Transverse colon (tissue), 4 donors: ENCODE results near the gene LPCAT4. TPM values are rescaled to one million over a fixed set of nuclear protein-coding genes. Genes with fewer than 3 reads are reported as not detected.

Experiments
- DNase-seq: peaks from one replicate; pipeline ENCODE4 v3.0.0-alpha.2; 2019
- H3K27ac ChIP-seq, 4 donors: fragments of 200-600 bp; sonication (generic); 2 replicates each; pipeline ENCODE4 v1.5.1; 2016 to 2018; ENCODE audit warnings: inconsistent platforms in 4 of 4
- H3K27me3 ChIP-seq: fragments of 200-600 bp; sonication (generic); 2 replicates; pipeline ENCODE4 v1.5.1; 2017; ENCODE audit warnings: inconsistent platforms
- H3K36me3 ChIP-seq, 4 donors: fragments of 200-600 bp; sonication (generic); 2 replicates each; pipeline ENCODE4 v1.5.1; 2017 to 2019; ENCODE audit warnings: inconsistent platforms in 4 of 4
- H3K4me1 ChIP-seq, 4 donors: fragments of 200-600 bp; sonication (generic); 2 replicates each; pipeline ENCODE4 v1.5.1; 2017 to 2020; ENCODE audit warnings: inconsistent platforms in 4 of 4
- H3K4me3 ChIP-seq, 4 donors: fragments of 200-600 bp; sonication (generic); 1 replicate in 1 of 4; 2 replicates in 3 of 4; pipeline versions ENCODE4 v1.5.1 to v1.6.1; 2017 to 2019; ENCODE audit warnings: inconsistent platforms in 4 of 4
- H3K9me3 ChIP-seq, 2 donors: fragments of 200-600 bp; sonication (generic); 2 replicates each; pipeline ENCODE4 v1.5.1; 2017 to 2019; ENCODE audit warnings: inconsistent platforms in 2 of 2
- CTCF ChIP-seq, 5 experiments: fragments of 200-600 bp in 3 of 5; fragments of 450-650 bp in 2 of 5; sonication (generic) in 3 of 5; IDR thresholded peaks; 1 replicate in 2 of 5; 2 replicates in 3 of 5; pipeline ENCODE4 v1.5.1; 2016 to 2017; ENCODE audit warnings: antibody characterized with exemption in 5 of 5, inconsistent platforms in 3 of 5, mild to moderate bottlenecking in 2 of 5, moderate library complexity in 1 of 5
- EP300 ChIP-seq: sonication (generic); formaldehyde crosslinking; IDR thresholded peaks from one replicate; pipeline ENCODE4 v1.6.1; 2017; ENCODE audit warnings: antibody characterized with exemption, low read depth
- POLR2A ChIP-seq: fragments of 450-650 bp; IDR thresholded peaks from one replicate; pipeline ENCODE4 v1.6.1; 2016; ENCODE audit warnings: antibody characterized with exemption, mild to moderate bottlenecking, moderate library complexity
- POLR2AphosphoS5 ChIP-seq, 3 donors: sonication (generic); formaldehyde crosslinking; IDR thresholded peaks; one replicate each; pipeline ENCODE4 v1.6.1; 2016; ENCODE audit warnings: antibody characterized with exemption in 3 of 3
- WGBS, 2 donors: methylation state at CpG; one replicate each; pipeline ENCODE4 v1.1.5; 2018; ENCODE audit warnings: low coverage in 1 of 2; 5-methylcytosine and 5-hydroxymethylcytosine counted together
- in situ Hi-C, 4 donors: fragments of 200-750 bp; cut with MboI; loops; one replicate each; pipeline versions ENCODE4 v1.15.0 to v1.15.1; 2017; ENCODE audit warnings: low sequenced_read_pairs in 3 of 4, low pct_ligation_motif_present in 1 of 4, low pct_unique_long_range_greater_than_20kb in 1 of 4
- intact Hi-C: fragments of 100-400 bp; cut with DNase I; formaldehyde crosslinking; loops from one replicate; pipeline ENCODE4 v1.15.1; 2023; ENCODE audit warnings: low total_unique reads
- total RNA-seq, 4 donors: library from RNA; depleted of rRNA; stranded (reverse); fragments of >200 nt; gene quantifications; one replicate each; pipeline ENCODE4 v1.1.0, GENCODE V29; 2016

The LPCAT4 gene
- total RNA-seq, 4 donors from 2014 or later, result 109 to 380 (median 143) TPM

- Histone ChIP-seq H3K36me3 (peaks cover 0 to 6% (median 0%) of the 10 kb centered on the region in 4 donors), H3K27ac (peak overlapping the region; percentile 98 to 100 (median 99)), H3K4me3 (peak overlapping the region; percentile 72 to 95 (median 92)), H3K4me1 (peaks cover 5 to 62% (median 38%) of the 10 kb centered on the region in 4 donors), H3K9me3 (no peaks in the 10 kb centered on the region), H3K27me3 (no peaks in the 10 kb centered on the region)
- intact Hi-C loops (loop anchor here (10.0 kb wide), 1 partner anchor 121 kb away; no protein-coding TSS in a partner anchor), in situ Hi-C loops (loop anchor here (10.0 to 25.0 kb wide), 4 partner anchors 121 to 279 kb away; partner anchors contain the start of genes EMC4 (in 1 of the 4), EMC7 (in 1 of the 4) and PGBD4 (in 1 of the 4))
- no peak for DNase-seq
- 14% methylated on average over 5 of the region's 5 CpGs; no CpG with 5 or more reads in 1 of the 2 donors for WGBS, 2 donors
- TF ChIP-seq CTCF (IDR thresholded peaks at IDR 0.05) (no peak), POLR2AphosphoS5 (IDR thresholded peaks at IDR 0.05) (no peak), POLR2A (no peak), EP300 (no peak)
Observed at GRCh38 chr15:34365836-34366235, 1.2 kb downstream of the LPCAT4 start.

- in situ Hi-C loops, result loop anchor here (10.0 to 25.0 kb wide), 4 partner anchors 120 to 278 kb away; partner anchors contain the start of genes EMC4 (in 1 of the 4), EMC7 (in 1 of the 4) and PGBD4 (in 1 of the 4)
Observed at GRCh38 chr15:34365091-34365825, 1.7 kb downstream of the LPCAT4 start.

GRCh38 chr15:34364041-34364440, 3.0 kb downstream of the LPCAT4 start:
- in situ Hi-C loops, result loop anchor here (10.0 to 25.0 kb wide), 4 partner anchors 119 to 277 kb away; partner anchors contain the start of genes EMC4 (in 1 of the 4), EMC7 (in 1 of the 4) and PGBD4 (in 1 of the 4)
- H3K4me1 ChIP-seq, result peaks cover 5 to 79% (median 43%) of the 10 kb centered on the region in 4 donors

More at GRCh38 chr15:34365091-34365825, 1.7 kb downstream of the LPCAT4 start:
- H3K27me3 ChIP-seq, result no peaks in the 10 kb centered on the region
- peaks cover 5 to 68% (median 38%) of the 10 kb centered on the region in 4 donors for H3K4me1 ChIP-seq
- peak overlapping the region; percentile 98 to 100 (median 99) for H3K27ac ChIP-seq
- WGBS, 2 donors, result 68 to 76% methylated on average over 3 to 16 of the region's 16 CpGs
- H3K4me3 ChIP-seq, result peak overlapping the region in 3 of 4 donors; percentile 72 to 95 (median 90)
- DNase-seq, result no peak
- no peaks in the 10 kb centered on the region for H3K9me3 ChIP-seq
- TF ChIP-seq POLR2AphosphoS5 (IDR thresholded peaks at IDR 0.05) (no peak), CTCF (IDR thresholded peaks at IDR 0.05) (no peak), EP300 (no peak), POLR2A (no peak)
- peaks cover 0 to 9% (median 0%) of the 10 kb centered on the region in 4 donors for H3K36me3 ChIP-seq
- intact Hi-C loops, result loop anchor here (10.0 kb wide), 1 partner anchor 120 kb away; no protein-coding TSS in a partner anchor

More at GRCh38 chr15:34364041-34364440, 3.0 kb downstream of the LPCAT4 start:
- TF ChIP-seq CTCF (IDR thresholded peaks at IDR 0.05), result no peak
- TF ChIP-seq EP300, result no peak
- TF ChIP-seq POLR2AphosphoS5 (IDR thresholded peaks at IDR 0.05), result no peak
- no peak for TF ChIP-seq POLR2A
- Histone ChIP-seq H3K27me3 (no peaks in the 10 kb centered on the region), H3K9me3 (no peaks in the 10 kb centered on the region), H3K36me3 (peaks cover 0 to 11% (median under 1%) of the 10 kb centered on the region in 4 donors), H3K27ac (peak overlapping the region; percentile 82 to 99 (median 90)), H3K4me3 (no peak overlapping the region)
- DNase-seq, result no peak
- 94% methylated on average over 8 of the region's 8 CpGs; no CpG with 5 or more reads in 1 of the 2 donors for WGBS, 2 donors
- intact Hi-C loops, result loop anchor here (10.0 kb wide), 1 partner anchor 119 kb away; no protein-coding TSS in a partner anchor
